Kidney epithelial cell (primary cell): ENCODE results near the gene PMP22. TPM values are rescaled to one million over a fixed set of nuclear protein-coding genes. Genes with fewer than 3 reads are reported as not detected.
A peak's percentile ranks its signal among the peaks of the same experiment; 100 is the strongest.

Source experiments
- DNase-seq: peaks from one replicate; pipeline ENCODE4 v3.0.0-alpha.2; 2010; ENCODE audit warnings: low read depth
- H3K27me3 ChIP-seq: 2 replicates; pipeline ENCODE4 v1.6.0; 2011; ENCODE audit warnings: low read length; ENCODE audit not compliant: control insufficient read depth, insufficient read depth
- H3K36me3 ChIP-seq: 2 replicates; pipeline ENCODE4 v1.5.1; 2011; ENCODE audit warnings: low read length; ENCODE audit not compliant: control insufficient read depth, insufficient read depth
- H3K4me3 ChIP-seq: 2 replicates; pipeline ENCODE4 v1.5.1; 2011; ENCODE audit warnings: low read depth, mild to moderate bottlenecking, control low read depth, low read length
- CTCF ChIP-seq: IDR thresholded peaks from 2 replicates; pipeline ENCODE4 v1.5.1; 2011; ENCODE audit warnings: mild to moderate bottlenecking, moderate library complexity, low read length, control low read depth, inconsistent platforms; ENCODE audit not compliant: insufficient read depth, poor library complexity, severe bottlenecking
- total RNA-seq: library from RNA; depleted of rRNA; stranded (reverse); fragments of >200 nt; gene quantifications from 2 replicates; pipeline ENCODE4 v1.2.3, GENCODE V29; 2015

The PMP22 gene
- total RNA-seq, 1 donor from 2014 or later = 12.6 TPM

- no peak for DNase-seq
- peak; percentile 9 for TF ChIP-seq CTCF
- Histone ChIP-seq H3K36me3 (no peaks in the 10 kb centered on the region), H3K27me3 (peaks cover 27% of the 10 kb centered on the region), H3K4me3 (peak overlapping the region; percentile 51)
Measured at GRCh38 chr17:15262291-15263205, 2.6 kb downstream of the PMP22 start.

GRCh38 chr17:15261802-15262290 lies 3.3 kb downstream of the PMP22 start:
- Histone ChIP-seq H3K27me3 (peaks cover 27% of the 10 kb centered on the region), H3K36me3 (no peaks in the 10 kb centered on the region), H3K4me3 (peak overlapping the region; percentile 51)
- no peak for TF ChIP-seq CTCF
- DNase-seq = no peak

- no peak for DNase-seq
- H3K4me3 ChIP-seq = peak overlapping the region; percentile 51
- peak; percentile 1 for TF ChIP-seq CTCF
- peaks cover 27% of the 10 kb centered on the region for H3K27me3 ChIP-seq
- no peaks in the 10 kb centered on the region for H3K36me3 ChIP-seq
Measured at GRCh38 chr17:15261258-15261801, 3.8 kb downstream of the PMP22 start.

- peak overlapping the region; percentile 55 for H3K4me3 ChIP-seq
- TF ChIP-seq CTCF = peak; percentile 17
- peaks cover 24% of the 10 kb centered on the region for H3K27me3 ChIP-seq
- no peak for DNase-seq
- H3K36me3 ChIP-seq = no peaks in the 10 kb centered on the region
Measured at GRCh38 chr17:15260376-15261257, 4.5 kb downstream of the PMP22 start.

GRCh38 chr17:15257796-15258512 lies 7.2 kb downstream of the PMP22 start:
- Histone ChIP-seq H3K36me3 (no peaks in the 10 kb centered on the region), H3K27me3 (peaks cover 17% of the 10 kb centered on the region), H3K4me3 (no peak overlapping the region)
- TF ChIP-seq CTCF = no peak
- DNase-seq = no peak
